B cell (primary cell): ENCODE measurements around the gene PCDHB13. TPM values are rescaled to one million over a fixed set of nuclear protein-coding genes. Genes with fewer than 3 reads are reported as not detected.
"Not testable (repeated sequence)": the region's sequence is repeated elsewhere in the genome, so short reads cannot be mapped to it uniquely, and the experiment has no call there.

Experiments
- ATAC-seq: fragments of 200-7000 bp; cut with Tn5 transposase; one replicate; pipeline ENCODE4 v1.10.0; 2021; ENCODE audit warnings: low read depth, mild to moderate bottlenecking, moderate number of reproducible peaks, moderate library complexity
- CTCF ChIA-PET: fragments of 350-600 bp; sonication (Branson Sonifier 250); formaldehyde crosslinking; loops from one replicate; lab custom pipeline; 2021; ENCODE audit warnings: antibody characterized with exemption, inconsistent platforms; lab: Charles Lee
- POLR2A ChIA-PET: fragments of 350-600 bp; sonication (Branson Sonifier 250); formaldehyde crosslinking; loops from one replicate; lab custom pipeline; 2021; ENCODE audit warnings: antibody characterized with exemption; lab: Charles Lee
- DNase-seq: peaks from one replicate; pipeline ENCODE4 v3.0.0; 2013
- H2AFZ ChIP-seq: 2 replicates; pipeline ENCODE4 v1.6.1; 2012; ENCODE audit warnings: mild to moderate bottlenecking, low read depth, low read length; ENCODE audit not compliant: insufficient read depth, poor library complexity, severe bottlenecking
- H3K27ac ChIP-seq, 2 donors: 1 replicate in 1 of 2; 2 replicates in 1 of 2; pipeline ENCODE4 v1.5.1; 2012 to 2013; ENCODE audit warnings: low read length in 2 of 2, mild to moderate bottlenecking in 2 of 2, moderate library complexity in 1 of 2
- H3K27me3 ChIP-seq, 4 experiments: fragments of 200-600 bp in 1 of 4; sonication (generic) in 1 of 4; replicated peaks in 1 of 4; 1 replicate in 2 of 4; 2 replicates in 2 of 4; pipeline versions ENCODE4 v1.6.1 to v1.7.0; 2013 to 2016; ENCODE audit warnings: low read length in 3 of 4, mild to moderate bottlenecking in 2 of 4, mixed read lengths in 1 of 4, moderate library complexity in 1 of 4; ENCODE audit not compliant: insufficient read depth in 4 of 4, control insufficient read depth in 3 of 4; ENCODE audit errors: control extremely low read depth in 1 of 4
- H3K36me3 ChIP-seq, 2 experiments: replicated peaks in 1 of 2; 1 replicate in 1 of 2; 2 replicates in 1 of 2; pipeline versions ENCODE4 v1.6.1 to v1.7.1; 2013; ENCODE audit warnings: low read length in 1 of 2; ENCODE audit not compliant: insufficient read depth in 2 of 2, control insufficient read depth in 1 of 2; ENCODE audit errors: control extremely low read depth in 1 of 2, extremely low read depth in 1 of 2
- H3K4me1 ChIP-seq, 2 donors: fragments of 200-600 bp in 1 of 2; sonication (generic) in 1 of 2; 1 replicate in 1 of 2; 2 replicates in 1 of 2; pipeline versions ENCODE4 v1.5.1 to v1.6.1; 2013 to 2017; ENCODE audit warnings: low read length in 2 of 2; ENCODE audit not compliant: control insufficient read depth in 2 of 2, insufficient read depth in 2 of 2
- H3K4me2 ChIP-seq: replicated peaks from 2 replicates; pipeline ENCODE3; 2012; ENCODE audit warnings: mild to moderate bottlenecking, low read depth, low read length; ENCODE audit not compliant: poor library complexity, severe bottlenecking
- H3K4me3 ChIP-seq, 5 experiments: fragments of 200-600 bp in 1 of 5; sonication (generic) in 1 of 5; 1 replicate in 3 of 5; 2 replicates in 2 of 5; pipeline versions ENCODE4 v1.5.1 to v1.7.0; 2011 to 2016; ENCODE audit warnings: low read length in 4 of 5, mild to moderate bottlenecking in 4 of 5, low read depth in 2 of 5, control low read depth in 1 of 5, moderate library complexity in 1 of 5; ENCODE audit not compliant: insufficient read depth in 1 of 5; ENCODE audit errors: control extremely low read depth in 1 of 5, extremely low read depth in 1 of 5
- H3K79me2 ChIP-seq: fragments of 200-600 bp; sonication (generic); one replicate; pipeline ENCODE4 v1.6.0; 2016; ENCODE audit warnings: low read length; ENCODE audit not compliant: control insufficient read depth, insufficient read depth
- H3K9ac ChIP-seq: fragments of 200-600 bp; sonication (generic); 2 replicates; pipeline ENCODE4 v1.6.1; 2017; ENCODE audit warnings: mild to moderate bottlenecking, low read length, moderate library complexity
- H3K9me3 ChIP-seq, 3 donors: one replicate each; pipeline versions ENCODE4 v1.6.1 to v1.7.1; 2013; ENCODE audit warnings: low read length in 2 of 3; ENCODE audit not compliant: control insufficient read depth in 2 of 3, insufficient read depth in 1 of 3; ENCODE audit errors: control extremely low read depth in 1 of 3
- H4K20me1 ChIP-seq: 2 replicates; pipeline ENCODE4 v1.6.0; 2012; ENCODE audit warnings: mild to moderate bottlenecking, low read length; ENCODE audit not compliant: insufficient read depth, control insufficient read depth, poor library complexity, severe bottlenecking
- H3K27ac Mint-ChIP-seq: one replicate; pipeline ENCODE4 v1.8.0; 2021; ENCODE audit warnings: mixed read lengths
- H3K27me3 Mint-ChIP-seq: one replicate; pipeline ENCODE4 v1.8.0; 2021; ENCODE audit warnings: mixed read lengths
- H3K4me1 Mint-ChIP-seq: one replicate; pipeline ENCODE4 v1.8.0; 2021; ENCODE audit warnings: mixed read lengths
- H3K4me3 Mint-ChIP-seq: one replicate; pipeline ENCODE4 v1.8.0; 2021; ENCODE audit warnings: mixed read lengths
- H3K9me3 Mint-ChIP-seq: one replicate; pipeline ENCODE4 v1.8.0; 2022; ENCODE audit warnings: mixed read lengths; ENCODE audit not compliant: insufficient read depth
- EZH2 ChIP-seq: IDR thresholded peaks from 2 replicates; pipeline ENCODE4 v1.6.1; 2012; ENCODE audit warnings: borderline replicate concordance, low read depth, mild to moderate bottlenecking, moderate library complexity, low read length; ENCODE audit not compliant: insufficient read depth, poor library complexity, severe bottlenecking
- WGBS: methylation state at CpG from one replicate; pipeline ENCODE4 v1.1.5; 2013; ENCODE audit warnings: missing lambda C conversion rate; ENCODE audit not compliant: insufficient coverage; 5-methylcytosine and 5-hydroxymethylcytosine counted together
- intact Hi-C: fragments of 100-400 bp; cut with micrococcal nuclease; formaldehyde crosslinking; loops from one replicate; pipeline ENCODE4 v1.10.0; 2022
- polyA plus RNA-seq: library from polyadenylated mRNA; depleted of rRNA; stranded (reverse); fragments of >200 nt; gene quantifications from 2 replicates; pipeline ENCODE4 v1.2.3, GENCODE V29; 2012
- total RNA-seq, 2 donors: library from RNA; stranded (reverse); fragments of 120-200 nt in 1 of 2; gene quantifications; 1 replicate in 1 of 2; 2 replicates in 1 of 2; pipeline versions ENCODE4 v1.2.3 to v1.2.4, GENCODE V29; 2013 to 2022
- TF ChIP-seq, protein P1 (sequence below): fragments of 200-600 bp; IDR thresholded peaks from one replicate; pipeline ENCODE4 v1.8.0; 2022; ENCODE audit warnings: antibody characterized with exemption, mild to moderate bottlenecking

Gene PCDHB13
- total and polyA plus RNA-seq, 2 donors (not counting 1 experiment from before 2014, with no cell fraction given): not detected

DNA sequence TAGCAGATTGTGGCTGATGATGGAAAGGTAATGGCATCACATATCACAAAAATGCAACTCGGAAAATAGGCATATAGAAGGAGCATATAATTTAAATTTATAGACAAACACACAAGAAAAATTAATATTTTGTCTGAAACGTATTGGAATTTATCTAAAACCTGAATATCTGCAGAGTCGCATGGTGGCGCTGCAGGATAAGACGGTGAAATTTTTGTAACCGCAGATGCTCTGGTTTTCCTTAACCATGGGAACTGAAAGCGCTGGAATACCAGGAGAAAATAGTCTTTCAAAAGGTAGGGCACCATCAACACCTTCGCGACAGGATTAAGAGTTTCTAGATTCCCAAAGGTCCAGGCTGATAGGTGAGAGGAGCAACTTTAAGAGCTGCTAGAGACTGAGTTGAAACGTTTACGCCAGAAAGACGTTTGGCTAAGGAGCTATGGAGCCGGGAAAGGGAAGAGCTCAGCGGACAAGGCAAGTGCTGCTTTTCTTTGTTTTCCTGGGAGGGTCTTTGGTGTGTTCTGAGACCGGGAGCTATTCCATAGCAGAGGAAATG is 20.5 kb downstream of the PCDHB13 start:
- Histone ChIP-seq H2AFZ (no peak overlapping the region), H3K27me3 (peaks cover 0 to 17% (median 14%) of the 10 kb centered on the region in 4 experiments), H3K4me2 (no peak overlapping the region), H3K4me3 (no peak overlapping the region), H3K9ac (no peak overlapping the region), H4K20me1 (no peaks in the 10 kb centered on the region), H3K79me2 (no peaks in the 10 kb centered on the region), H3K4me1 (no peaks in the 10 kb centered on the region), H3K27ac (no peak overlapping the region), H3K9me3 (peaks cover 2 to 31% (median 30%) of the 10 kb centered on the region in 3 donors), H3K36me3 (no peaks in the 10 kb centered on the region)
- Mint-ChIP-seq H3K4me3 (no peak overlapping the region), H3K27ac (no peak overlapping the region), H3K4me1 (no peaks in the 10 kb centered on the region), H3K27me3 (peaks cover 12% of the 10 kb centered on the region), H3K9me3 (peaks cover 14% of the 10 kb centered on the region)
- POLR2A ChIA-PET: no interaction called here
- no peak for ATAC-seq
- TF ChIP-seq EZH2: no peak
- TF ChIP-seq, protein P1, sequence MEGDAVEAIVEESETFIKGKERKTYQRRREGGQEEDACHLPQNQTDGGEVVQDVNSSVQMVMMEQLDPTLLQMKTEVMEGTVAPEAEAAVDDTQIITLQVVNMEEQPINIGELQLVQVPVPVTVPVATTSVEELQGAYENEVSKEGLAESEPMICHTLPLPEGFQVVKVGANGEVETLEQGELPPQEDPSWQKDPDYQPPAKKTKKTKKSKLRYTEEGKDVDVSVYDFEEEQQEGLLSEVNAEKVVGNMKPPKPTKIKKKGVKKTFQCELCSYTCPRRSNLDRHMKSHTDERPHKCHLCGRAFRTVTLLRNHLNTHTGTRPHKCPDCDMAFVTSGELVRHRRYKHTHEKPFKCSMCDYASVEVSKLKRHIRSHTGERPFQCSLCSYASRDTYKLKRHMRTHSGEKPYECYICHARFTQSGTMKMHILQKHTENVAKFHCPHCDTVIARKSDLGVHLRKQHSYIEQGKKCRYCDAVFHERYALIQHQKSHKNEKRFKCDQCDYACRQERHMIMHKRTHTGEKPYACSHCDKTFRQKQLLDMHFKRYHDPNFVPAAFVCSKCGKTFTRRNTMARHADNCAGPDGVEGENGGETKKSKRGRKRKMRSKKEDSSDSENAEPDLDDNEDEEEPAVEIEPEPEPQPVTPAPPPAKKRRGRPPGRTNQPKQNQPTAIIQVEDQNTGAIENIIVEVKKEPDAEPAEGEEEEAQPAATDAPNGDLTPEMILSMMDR: no peak
- WGBS: 17% methylated on average over 12 of the region's 15 CpGs
- no peak for DNase-seq
- intact Hi-C loops: no loop called here
- CTCF ChIA-PET: interaction anchor here (0.9 kb wide), 1 partner anchor 10 kb away, joined by 3 read pairs; no protein-coding TSS in a partner anchor

DNA sequence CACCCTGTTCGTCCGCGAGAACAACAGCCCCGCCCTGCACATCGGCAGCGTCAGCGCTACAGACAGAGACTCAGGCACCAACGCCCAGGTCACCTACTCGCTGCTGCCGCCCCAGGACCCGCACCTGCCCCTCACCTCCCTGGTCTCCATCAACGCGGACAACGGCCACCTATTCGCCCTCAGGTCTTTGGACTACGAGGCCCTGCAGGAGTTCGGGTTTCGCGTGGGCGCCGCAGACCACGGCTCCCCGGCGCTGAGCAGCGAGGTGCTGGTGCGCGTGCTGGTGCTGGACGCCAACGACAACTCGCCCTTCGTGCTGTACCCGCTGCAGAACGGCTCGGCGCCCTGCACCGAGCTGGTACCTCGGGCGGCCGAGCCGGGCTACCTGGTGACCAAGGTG is 22.2 kb downstream of the PCDHB13 start:
- H3K27me3 ChIP-seq: peaks cover 0 to 32% (median 17%) of the 10 kb centered on the region in 4 experiments
- peaks cover 16% of the 10 kb centered on the region for H3K9me3 Mint-ChIP-seq
- H3K4me1 ChIP-seq, H4K20me1 ChIP-seq, ATAC-seq, H3K4me2 ChIP-seq, H2AFZ ChIP-seq, H3K27ac Mint-ChIP-seq, H3K4me3 Mint-ChIP-seq, H3K4me3 ChIP-seq, H3K4me1 Mint-ChIP-seq, H3K79me2 ChIP-seq, DNase-seq, CTCF ChIA-PET, POLR2A ChIA-PET, intact Hi-C loops, H3K36me3 ChIP-seq, H3K9ac ChIP-seq, H3K27ac ChIP-seq: not testable (repeated sequence)
- peaks cover 27% of the 10 kb centered on the region for H3K27me3 Mint-ChIP-seq
- peaks cover 4 to 47% (median 35%) of the 10 kb centered on the region in 3 donors for H3K9me3 ChIP-seq
- 52% methylated on average over 40 of the region's 40 CpGs for WGBS
